Measurements from ENCODE around the gene TSPAN18.

Gene TSPAN18

GRCh38 chr11:44942029-44942955 is 215.5 kb downstream of the TSPAN18 start:
- no peak for DNase-seq (ENCODE audit: low read depth in 2 of 2)

- DNase-seq (ENCODE audit: low read depth in 2 of 2), result no peak
Observed at GRCh38 chr11:44943118-44943517, 216.4 kb downstream of the TSPAN18 start.

GRCh38 chr11:44943696-44944095 is 216.9 kb downstream of the TSPAN18 start:
- no peak for DNase-seq (ENCODE audit: low read depth in 2 of 2)

GRCh38 chr11:44944181-44944852 is 217.6 kb downstream of the TSPAN18 start:
- no peak for DNase-seq (ENCODE audit: low read depth in 2 of 2)

- DNase-seq (ENCODE audit: low read depth in 2 of 2), result no peak
Observed at GRCh38 chr11:44944853-44945235, 218.1 kb downstream of the TSPAN18 start.

GRCh38 chr11:44945666-44946065 is 218.9 kb downstream of the TSPAN18 start:
- no peak for DNase-seq (ENCODE audit: low read depth in 2 of 2)

- no peak for DNase-seq (ENCODE audit: low read depth in 2 of 2)
Observed at GRCh38 chr11:44946263-44946662, 219.5 kb downstream of the TSPAN18 start.

- no peak for DNase-seq (ENCODE audit: low read depth in 2 of 2)
Observed at GRCh38 chr11:44947114-44947513, 220.4 kb downstream of the TSPAN18 start.

- DNase-seq (ENCODE audit: low read depth in 2 of 2), result no peak
Observed at GRCh38 chr11:44948155-44948554, 221.4 kb downstream of the TSPAN18 start.

- no peak for DNase-seq (ENCODE audit: low read depth in 2 of 2)
Observed at GRCh38 chr11:44949160-44950030, 222.6 kb downstream of the TSPAN18 start.

GRCh38 chr11:44950031-44950624 is 223.4 kb downstream of the TSPAN18 start:
- no peak for DNase-seq (ENCODE audit: low read depth in 2 of 2)

- DNase-seq (ENCODE audit: low read depth in 2 of 2), result peak; percentile 52 to 69
Observed at GRCh38 chr11:44950625-44951476, 224.1 kb downstream of the TSPAN18 start, which contains the start of gene TP53I11. Gene TP53I11, minus strand, starts transcription at chr11:44950883. Its CDS starts 12,548 bp downstream, at chr11:44938335.

- no peak for DNase-seq (ENCODE audit: low read depth in 2 of 2)
Observed at GRCh38 chr11:44952082-44952481, 225.3 kb downstream of the TSPAN18 start.

- DNase-seq (ENCODE audit: low read depth in 2 of 2), result no peak
Observed at GRCh38 chr11:44952500-44953260, 225.9 kb downstream of the TSPAN18 start.

GRCh38 chr11:44954051-44954906 is 227.5 kb downstream of the TSPAN18 start:
- DNase-seq (ENCODE audit: low read depth in 2 of 2), result no peak

- DNase-seq (ENCODE audit: low read depth in 2 of 2), result no peak
Observed at GRCh38 chr11:44955015-44955738, 228.4 kb downstream of the TSPAN18 start.

- DNase-seq (ENCODE audit: low read depth in 2 of 2), result no peak
Observed at GRCh38 chr11:44957040-44957515, 230.3 kb downstream of the TSPAN18 start.
